Stimulated activated naive CD8-positive, alpha-beta T cell treated with anti-CD3 and anti-CD28 coated beads, Interleukin-15, amount 100 ng/mL, for 72 hours (primary cell): ENCODE results near the gene PCAT7.
"Not testable (repeated sequence)": the region's sequence is repeated elsewhere in the genome, so short reads cannot be mapped to it uniquely, and the experiment has no call there.

Experiments
- ATAC-seq: fragments of 150-1000 bp; cut with Tn5 transposase; 2 replicates; pipeline ENCODE4 v1.10.0; 2021; ENCODE audit warnings: mild to moderate bottlenecking, moderate library complexity
- DNase-seq, 2 donors: peaks; one replicate each; pipeline ENCODE4 v3.0.0; 2021 to 2022
- H3K27ac Mint-ChIP-seq, 2 donors: one replicate each; pipeline ENCODE4 v1.8.0; 2022; ENCODE audit warnings: mild to moderate bottlenecking in 2 of 2, mixed read lengths in 2 of 2, moderate library complexity in 2 of 2
- H3K27me3 Mint-ChIP-seq: one replicate; pipeline ENCODE4 v1.8.0; 2022; ENCODE audit warnings: mixed read lengths
- H3K4me1 Mint-ChIP-seq: one replicate; pipeline ENCODE4 v1.8.0; 2022; ENCODE audit warnings: mild to moderate bottlenecking, mixed read lengths
- H3K4me3 Mint-ChIP-seq, 2 donors: one replicate each; pipeline ENCODE4 v1.8.0; 2022; ENCODE audit warnings: mild to moderate bottlenecking in 2 of 2, mixed read lengths in 2 of 2, moderate library complexity in 1 of 2
- H3K9me3 Mint-ChIP-seq, 2 donors: one replicate each; pipeline ENCODE4 v1.8.0; 2022; ENCODE audit warnings: mixed read lengths in 2 of 2

Gene PCAT7

DNA sequence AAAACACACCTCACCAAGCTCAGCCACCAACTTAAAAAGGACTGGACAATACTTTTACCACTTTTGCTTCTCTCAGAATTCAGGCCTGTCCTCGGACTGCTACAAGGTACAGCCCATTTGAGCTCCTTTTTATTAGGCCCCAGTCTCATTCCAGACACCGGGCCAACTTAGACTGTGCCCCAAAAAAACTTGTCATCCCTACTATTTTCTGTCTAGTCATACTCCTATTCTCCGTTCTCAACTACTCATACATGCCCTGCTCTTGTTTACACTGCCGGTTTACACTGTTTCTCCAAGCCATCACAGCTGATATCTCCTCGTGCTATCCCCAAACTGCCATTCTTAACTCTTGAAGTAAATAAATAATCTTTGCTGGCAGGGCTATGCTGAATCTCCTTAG is 10.5 kb upstream of the PCAT7 start:
- not testable (repeated sequence) for ATAC-seq, H3K9me3 Mint-ChIP-seq, DNase-seq, H3K4me3 Mint-ChIP-seq, H3K27ac Mint-ChIP-seq, H3K4me1 Mint-ChIP-seq
- H3K27me3 Mint-ChIP-seq = peaks cover 36% of the 10 kb centered on the region

DNA sequence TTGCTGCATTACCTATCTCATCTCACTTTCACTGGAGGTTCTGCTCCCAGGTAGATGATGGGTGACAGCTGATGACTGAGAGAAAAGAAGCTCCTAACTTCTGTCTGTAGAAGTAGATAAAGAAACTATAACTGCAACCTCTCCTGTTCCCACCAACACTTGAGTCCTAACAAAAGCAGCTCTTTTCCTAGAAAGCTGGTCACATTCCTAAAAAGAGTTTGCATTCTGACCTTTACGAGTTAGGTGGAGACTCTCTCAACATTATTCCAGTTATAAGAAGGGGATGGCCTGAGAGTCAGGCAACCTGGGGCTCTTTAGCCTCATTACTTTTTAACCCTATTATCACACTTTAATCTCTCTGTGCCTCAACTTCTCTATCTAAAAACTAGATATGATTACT is 8.9 kb upstream of the PCAT7 start:
- Mint-ChIP-seq H3K27me3 (peaks cover 22% of the 10 kb centered on the region), H3K27ac (no peak overlapping the region), H3K4me3 (no peak overlapping the region), H3K9me3 (no peaks in the 10 kb centered on the region), H3K4me1 (no peaks in the 10 kb centered on the region)
- DNase-seq (no peak), ATAC-seq (no peak)

DNA sequence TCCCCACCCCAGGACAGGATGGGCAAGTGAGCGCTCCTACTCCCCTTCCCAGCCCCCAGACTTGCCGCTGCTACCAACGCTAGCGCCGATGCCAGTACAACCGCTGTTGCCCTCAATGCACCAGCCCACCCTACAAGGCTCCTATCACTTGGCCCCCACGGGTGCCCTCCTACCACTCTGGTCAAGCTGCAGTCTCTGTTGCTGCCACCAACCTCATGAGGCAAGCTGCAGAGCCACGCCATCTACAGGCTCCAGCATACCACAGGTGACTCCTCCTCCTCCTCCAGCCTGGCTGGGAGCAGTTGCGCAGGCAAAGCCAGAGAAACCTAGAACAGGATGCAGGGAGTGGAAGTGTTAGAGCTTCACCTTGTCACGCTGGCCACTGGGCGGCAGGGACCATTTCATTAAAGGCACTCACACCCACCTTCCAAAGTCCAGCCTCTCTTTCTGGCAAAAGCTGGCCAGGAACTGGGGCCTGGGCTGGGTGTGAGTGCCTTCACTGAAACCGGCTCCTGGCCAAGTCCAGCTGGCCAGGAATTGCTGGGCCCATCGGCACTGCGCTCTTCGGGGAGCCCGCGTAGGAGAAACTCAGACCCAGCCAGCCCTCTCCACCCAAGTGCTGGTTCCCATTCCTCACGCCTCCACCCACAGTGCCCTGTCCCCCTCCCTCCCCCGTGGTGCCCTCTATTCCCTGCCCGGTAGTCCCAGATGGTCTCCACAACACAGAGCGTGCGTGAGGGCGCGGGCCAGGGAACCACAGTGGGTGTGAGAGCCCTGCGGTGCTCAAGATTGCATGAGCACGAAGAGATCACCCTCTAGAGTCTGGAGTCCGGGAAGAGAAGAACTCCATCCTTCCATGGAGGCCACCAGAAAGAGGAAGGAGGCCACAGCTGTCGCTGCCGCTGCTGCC is 1.6 kb upstream of the PCAT7 start:
- no peak overlapping the region for H3K4me3 Mint-ChIP-seq
- H3K4me1 Mint-ChIP-seq = no peaks in the 10 kb centered on the region
- no peaks in the 10 kb centered on the region for H3K9me3 Mint-ChIP-seq
- H3K27me3 Mint-ChIP-seq = peaks cover 15% of the 10 kb centered on the region
- no peak for DNase-seq
- H3K27ac Mint-ChIP-seq = no peak overlapping the region
- ATAC-seq = no peak

DNA sequence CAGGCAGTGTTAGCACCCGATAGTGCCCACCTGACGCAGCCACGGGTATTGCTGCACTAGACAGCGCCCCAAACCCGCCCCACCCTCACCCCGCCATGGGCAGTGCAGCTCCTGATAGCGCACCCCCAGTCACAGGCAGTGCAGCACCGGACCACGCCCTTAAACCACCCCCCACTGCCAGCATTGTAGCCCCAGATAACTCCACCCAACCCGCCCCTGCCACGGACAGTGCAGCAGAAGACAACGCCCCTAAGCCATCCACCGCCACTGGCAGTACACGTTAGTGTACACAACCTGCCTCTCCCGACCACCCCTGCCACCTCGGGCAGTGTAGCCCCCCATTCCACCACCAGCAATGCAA is 825 bp upstream of the PCAT7 start:
- no peaks in the 10 kb centered on the region for H3K9me3 Mint-ChIP-seq
- no peak overlapping the region for H3K4me3 Mint-ChIP-seq
- H3K27me3 Mint-ChIP-seq = peaks cover 11% of the 10 kb centered on the region
- DNase-seq = no peak
- H3K27ac Mint-ChIP-seq = no peak overlapping the region
- no peaks in the 10 kb centered on the region for H3K4me1 Mint-ChIP-seq
- ATAC-seq = peak; percentile 50

DNA sequence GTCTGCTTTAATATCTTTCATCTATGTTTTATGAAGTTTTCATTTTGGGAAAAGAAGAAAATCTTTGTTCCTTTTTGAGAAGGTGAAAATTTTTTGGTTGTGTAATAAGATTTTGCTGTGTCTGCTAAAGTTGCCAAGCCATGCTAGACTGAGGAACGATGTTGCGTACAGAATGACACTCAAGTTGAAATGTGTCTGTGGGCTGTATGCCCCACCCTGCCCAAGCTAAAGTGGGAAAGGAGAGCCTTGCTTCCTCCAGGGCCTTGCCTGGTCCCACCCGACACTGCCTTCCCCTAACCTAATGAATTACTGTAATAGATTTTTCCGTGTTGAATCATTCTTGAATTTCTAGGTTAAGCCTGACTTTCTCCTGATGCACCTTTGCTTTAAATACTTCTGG is 2.5 kb downstream of the PCAT7 start:
- Mint-ChIP-seq H3K4me1 (no peaks in the 10 kb centered on the region), H3K27ac (no peak overlapping the region), H3K4me3 (no peak overlapping the region), H3K27me3 (peaks cover 11% of the 10 kb centered on the region), H3K9me3 (no peaks in the 10 kb centered on the region)
- ATAC-seq = no peak
- DNase-seq = no peak

DNA sequence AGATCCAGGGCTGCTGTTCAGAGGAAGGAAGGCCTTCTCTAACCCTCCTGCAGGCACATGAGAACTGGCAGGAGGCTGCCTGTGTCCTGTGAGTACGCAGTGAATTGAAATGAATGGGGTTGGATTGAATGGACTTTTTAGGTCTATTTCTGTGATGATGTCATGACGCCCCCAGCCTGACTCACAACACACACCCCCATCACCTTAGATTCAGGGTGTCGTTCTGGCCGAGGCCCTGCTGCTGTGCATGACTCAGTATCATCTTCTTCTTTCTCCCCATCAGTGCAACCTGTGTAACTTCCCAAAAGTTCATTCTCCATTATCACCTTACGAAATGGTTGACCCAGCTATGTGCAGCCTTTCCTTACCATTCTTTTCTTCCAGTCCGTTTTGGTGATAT is 5.4 kb downstream of the PCAT7 start:
- Mint-ChIP-seq H3K4me3 (no peak overlapping the region), H3K4me1 (no peaks in the 10 kb centered on the region), H3K9me3 (no peaks in the 10 kb centered on the region), H3K27me3 (no peaks in the 10 kb centered on the region), H3K27ac (no peak overlapping the region)
- DNase-seq = no peak
- ATAC-seq = no peak

DNA sequence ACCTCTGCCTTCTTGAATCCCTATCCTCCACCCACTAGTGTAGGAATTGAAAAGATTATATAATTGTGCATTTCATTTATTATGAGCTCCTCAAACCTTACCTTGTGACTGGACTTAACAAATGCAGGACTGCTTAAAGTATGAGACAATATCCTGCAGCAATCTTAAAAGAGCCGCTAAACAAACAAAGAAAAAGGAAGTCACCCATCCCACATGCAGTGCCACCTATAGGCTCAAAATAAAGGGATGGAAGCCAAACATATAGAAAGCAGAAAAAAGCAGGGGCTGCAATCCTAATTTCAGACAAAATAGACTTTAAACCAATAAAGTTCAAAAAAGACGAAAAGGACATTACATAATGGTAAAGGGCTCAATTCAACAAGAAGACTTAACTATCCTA is 8.7 kb downstream of the PCAT7 start:
- H3K9me3 Mint-ChIP-seq = no peaks in the 10 kb centered on the region
- DNase-seq (no peak), ATAC-seq (no peak)
- H3K27ac Mint-ChIP-seq = no peak overlapping the region
- no peak overlapping the region for H3K4me3 Mint-ChIP-seq
- H3K4me1 Mint-ChIP-seq = no peaks in the 10 kb centered on the region
- H3K27me3 Mint-ChIP-seq = peaks cover 7% of the 10 kb centered on the region

DNA sequence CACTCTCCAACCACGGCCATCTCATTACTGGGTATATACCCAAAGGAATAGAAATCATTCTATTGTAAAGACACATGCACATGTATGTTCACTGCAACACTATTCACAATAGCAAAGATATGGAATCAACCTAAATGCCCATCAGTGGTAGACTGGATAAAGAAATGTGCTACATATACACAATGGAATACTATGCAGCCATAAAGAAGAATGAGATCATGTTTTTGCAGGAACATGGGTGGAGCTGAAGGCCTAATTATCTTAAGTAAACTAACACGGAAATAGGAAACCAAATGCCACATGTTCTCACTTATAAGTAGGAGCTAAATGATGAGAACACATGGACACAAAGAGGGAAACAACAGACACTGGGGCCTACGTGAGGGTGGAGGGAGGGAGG is 9.4 kb downstream of the PCAT7 start:
- H3K27ac Mint-ChIP-seq, H3K4me3 Mint-ChIP-seq, ATAC-seq, H3K9me3 Mint-ChIP-seq, H3K4me1 Mint-ChIP-seq, H3K27me3 Mint-ChIP-seq, DNase-seq: not testable (repeated sequence)

DNA sequence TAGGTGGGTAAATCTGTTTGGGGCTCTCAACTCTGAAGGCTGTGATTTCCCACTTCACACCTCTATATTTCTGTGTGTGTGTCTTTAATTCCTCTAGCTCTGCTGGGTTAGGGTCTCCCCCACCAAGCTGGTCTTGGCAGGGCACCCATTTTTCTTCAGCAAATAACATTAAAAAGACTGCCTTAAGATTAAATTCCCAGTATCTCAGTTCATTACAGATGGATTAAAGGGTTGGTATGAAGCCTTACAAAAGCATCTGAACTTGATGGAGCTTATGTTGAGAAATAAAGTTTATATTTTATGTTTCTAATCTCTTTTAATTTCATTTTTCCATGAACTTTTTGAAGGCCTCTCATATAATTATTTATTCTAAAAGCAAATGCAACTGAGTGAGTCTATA is 11.7 kb downstream of the PCAT7 start:
- no peak for ATAC-seq
- no peak overlapping the region for H3K4me3 Mint-ChIP-seq
- peaks cover 9% of the 10 kb centered on the region for H3K27me3 Mint-ChIP-seq
- no peaks in the 10 kb centered on the region for H3K9me3 Mint-ChIP-seq
- no peak for DNase-seq
- no peaks in the 10 kb centered on the region for H3K4me1 Mint-ChIP-seq
- no peak overlapping the region for H3K27ac Mint-ChIP-seq

DNA sequence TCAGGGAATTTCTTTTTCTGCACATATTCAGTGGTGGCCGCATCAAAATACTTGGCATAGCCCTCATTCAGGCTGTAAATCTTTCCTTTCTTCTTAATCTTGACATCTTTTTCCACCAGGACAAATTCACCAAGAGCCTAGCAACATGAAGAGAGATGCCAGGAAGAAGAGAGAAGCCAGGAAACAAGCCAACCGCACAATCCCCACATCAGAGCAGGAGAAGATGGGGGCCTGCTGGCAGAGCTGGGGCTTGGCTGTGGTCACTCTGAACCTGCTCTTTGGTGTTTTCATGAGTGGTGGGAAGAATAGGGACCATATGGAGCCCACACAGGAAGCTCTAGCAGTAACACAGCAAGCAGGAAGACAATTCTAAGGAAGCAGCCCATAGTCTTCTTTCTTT is 12.4 kb downstream of the PCAT7 start:
- no peak for ATAC-seq
- Mint-ChIP-seq H3K27me3 (peaks cover 16% of the 10 kb centered on the region), H3K9me3 (no peaks in the 10 kb centered on the region), H3K4me3 (no peak overlapping the region), H3K27ac (no peak overlapping the region), H3K4me1 (no peaks in the 10 kb centered on the region)
- DNase-seq = no peak

DNA sequence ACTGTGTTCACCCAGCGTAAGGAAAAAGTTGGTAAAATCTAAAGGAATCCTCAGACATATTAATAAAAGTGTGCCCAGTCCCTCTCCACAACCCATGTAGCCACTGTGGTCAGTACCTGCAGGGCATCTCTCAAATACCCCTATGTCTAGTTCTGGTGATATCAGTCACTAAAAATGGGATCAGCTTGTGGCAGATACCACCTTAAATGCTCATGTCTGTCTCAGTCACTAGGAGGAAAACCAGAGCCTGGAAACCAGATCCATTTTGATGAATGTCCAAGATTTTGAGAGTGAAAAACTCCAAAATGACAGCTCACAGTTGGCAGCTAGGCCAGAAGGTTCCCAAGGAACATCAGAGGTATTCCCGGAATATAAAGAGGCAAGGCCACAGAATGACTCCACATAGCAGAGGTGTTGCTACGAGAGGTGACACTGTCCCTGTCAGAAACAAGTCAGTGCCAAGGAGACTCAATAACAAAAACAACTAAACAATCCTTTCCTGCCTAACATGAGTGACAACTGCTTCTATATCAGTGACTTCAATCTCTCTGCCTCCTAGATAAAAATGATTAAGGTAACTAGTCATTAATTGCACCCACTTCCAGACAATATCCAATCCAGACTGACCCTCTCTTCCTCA is 13.5 kb downstream of the PCAT7 start:
- Mint-ChIP-seq H3K4me1 (no peaks in the 10 kb centered on the region), H3K9me3 (no peaks in the 10 kb centered on the region), H3K4me3 (no peak overlapping the region), H3K27ac (no peak overlapping the region), H3K27me3 (peaks cover 27% of the 10 kb centered on the region)
- no peak for ATAC-seq
- DNase-seq = no peak

DNA sequence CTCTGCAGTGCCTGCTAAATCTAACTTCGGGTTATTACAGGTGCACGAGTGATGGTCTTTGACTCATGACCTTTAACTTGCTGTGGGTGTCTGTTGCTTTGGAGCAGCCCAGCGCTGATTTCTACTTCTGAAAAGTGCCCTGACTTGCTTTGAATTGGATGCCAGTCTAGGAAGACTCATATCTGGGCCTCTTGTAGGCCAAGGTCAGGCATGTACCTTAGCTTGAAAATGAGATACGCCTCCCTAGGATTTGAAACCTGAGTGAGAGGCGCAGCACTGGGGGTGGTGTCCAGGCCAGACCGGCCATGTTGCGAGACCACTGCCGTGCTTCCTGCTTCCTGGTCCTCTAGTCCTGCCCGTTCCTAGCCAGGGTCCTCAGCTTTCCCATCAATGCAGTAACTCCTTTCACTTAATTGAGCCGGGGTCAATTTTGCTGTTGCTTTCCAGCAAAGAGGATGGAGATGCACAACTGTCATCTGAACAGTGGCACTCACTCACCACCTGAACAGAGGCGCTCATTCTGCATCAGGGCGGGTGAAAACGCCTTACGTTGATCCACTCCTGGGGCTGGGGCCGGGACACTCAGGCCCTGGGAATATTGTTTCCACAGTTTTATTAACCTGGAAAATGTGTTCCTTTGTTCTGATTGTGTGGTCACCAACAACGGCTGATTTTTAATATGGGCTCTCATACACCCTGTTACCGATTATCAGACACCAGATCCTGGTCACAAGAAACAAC is 14.3 kb downstream of the PCAT7 start:
- DNase-seq = no peak
- Mint-ChIP-seq H3K27ac (no peak overlapping the region), H3K4me1 (no peaks in the 10 kb centered on the region), H3K9me3 (no peaks in the 10 kb centered on the region), H3K27me3 (peaks cover 30% of the 10 kb centered on the region), H3K4me3 (no peak overlapping the region)
- ATAC-seq = no peak

DNA sequence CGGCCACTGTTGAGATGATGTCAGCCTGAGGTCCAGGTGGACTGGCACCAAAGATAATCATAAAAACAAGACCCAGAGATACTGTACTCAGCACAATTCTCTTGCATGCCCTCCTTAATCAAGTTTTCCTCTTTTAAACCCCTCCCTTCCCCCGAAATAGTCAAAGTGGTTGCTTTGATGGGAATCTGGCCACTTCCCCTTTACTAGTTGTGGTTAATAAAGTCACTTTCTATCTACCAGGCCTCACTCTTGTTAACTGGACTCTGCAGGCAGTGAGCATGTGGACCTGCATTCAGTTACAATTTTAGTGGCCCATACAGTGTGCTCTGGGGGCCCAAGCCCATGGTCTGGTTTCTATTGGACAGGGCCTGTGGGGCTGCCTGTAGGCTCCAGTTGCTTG is 21.2 kb downstream of the PCAT7 start:
- Mint-ChIP-seq H3K4me1 (peaks cover 6% of the 10 kb centered on the region), H3K27me3 (peaks cover 23% of the 10 kb centered on the region), H3K9me3 (no peaks in the 10 kb centered on the region), H3K4me3 (no peak overlapping the region), H3K27ac (no peak overlapping the region)
- DNase-seq (no peak), ATAC-seq (no peak)

DNA sequence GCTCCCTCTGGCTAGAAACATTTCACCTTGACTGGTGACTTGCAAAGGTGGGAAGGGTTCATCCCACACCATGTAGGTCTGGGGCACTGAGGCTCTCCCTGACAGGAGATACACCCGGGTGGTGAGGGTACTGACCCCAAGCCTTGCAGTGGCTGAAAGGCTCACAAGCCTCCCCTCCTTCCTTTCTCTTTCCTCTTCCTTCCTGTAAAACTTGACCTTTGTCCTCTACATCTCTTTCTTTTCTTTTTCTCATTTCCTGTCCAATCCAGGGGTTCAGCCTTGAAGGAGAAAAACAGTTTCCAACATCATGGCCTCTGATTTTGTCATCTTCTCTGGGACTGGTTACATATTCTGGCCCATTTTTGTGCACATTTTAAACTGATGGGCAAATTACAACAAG is 22.2 kb downstream of the PCAT7 start:
- H3K4me1 Mint-ChIP-seq = peaks cover 6% of the 10 kb centered on the region
- DNase-seq (no peak), ATAC-seq (no peak)
- peaks cover 16% of the 10 kb centered on the region for H3K27me3 Mint-ChIP-seq
- no peaks in the 10 kb centered on the region for H3K9me3 Mint-ChIP-seq
- H3K27ac Mint-ChIP-seq = peak overlapping the region; percentile 3 to 60
- H3K4me3 Mint-ChIP-seq = no peak overlapping the region

DNA sequence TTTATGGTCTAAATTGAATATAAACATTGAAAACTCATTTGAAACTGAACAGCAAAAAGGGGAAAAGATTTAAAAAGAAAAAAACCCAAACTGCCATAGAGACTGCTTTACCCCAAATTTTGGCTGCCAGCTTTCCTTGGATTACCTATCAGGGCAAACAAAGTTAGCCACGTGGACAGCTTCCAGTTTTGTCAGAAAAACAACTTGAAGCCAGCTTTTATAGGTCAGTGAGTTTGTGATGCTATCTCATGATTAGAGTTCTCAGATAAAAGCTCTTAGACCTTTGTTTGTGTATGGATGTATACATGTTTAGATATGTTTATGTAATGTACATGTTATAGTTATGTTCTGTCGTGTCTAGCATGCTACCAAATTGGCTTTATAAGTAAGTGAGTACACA is 22.7 kb downstream of the PCAT7 start:
- H3K27ac Mint-ChIP-seq = peak overlapping the region in 1 of 2 donors; percentile 60
- peaks cover 11% of the 10 kb centered on the region for H3K27me3 Mint-ChIP-seq
- no peak for ATAC-seq
- H3K4me1 Mint-ChIP-seq = peaks cover 6% of the 10 kb centered on the region
- no peak for DNase-seq
- no peaks in the 10 kb centered on the region for H3K9me3 Mint-ChIP-seq
- no peak overlapping the region for H3K4me3 Mint-ChIP-seq

DNA sequence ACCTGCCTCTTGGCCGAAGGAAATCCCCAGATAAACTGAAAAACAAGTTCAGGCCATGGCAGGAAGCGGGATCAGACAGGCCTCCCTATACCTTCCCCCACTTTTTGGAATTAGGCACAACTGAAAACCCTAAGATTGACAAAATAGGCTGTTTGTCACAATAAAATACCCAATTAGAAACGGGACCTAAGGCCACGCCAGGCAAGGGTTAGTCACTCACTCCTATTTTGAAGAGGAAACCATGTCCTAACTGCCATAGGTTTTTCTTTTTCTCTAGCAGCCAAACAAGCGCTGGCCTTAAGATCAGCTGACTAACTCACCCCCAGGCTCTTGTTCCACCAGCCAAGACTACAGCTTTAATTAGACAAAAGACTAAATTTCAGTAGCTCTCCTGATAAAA is 26.8 kb downstream of the PCAT7 start:
- Mint-ChIP-seq H3K27ac (no peak overlapping the region), H3K27me3 (peaks cover 14% of the 10 kb centered on the region), H3K4me3 (no peak overlapping the region), H3K9me3 (no peaks in the 10 kb centered on the region), H3K4me1 (peaks cover 29% of the 10 kb centered on the region)
- DNase-seq (no peak), ATAC-seq (no peak)
